Stimulated activated CD4-positive, alpha-beta T cell treated with anti-CD3 and anti-CD28 coated beads, Interleukin-4, amount 100 ng/mL, for 1 hour (primary cell): ENCODE results near the gene TUBGCP2.

Experiments used
- DNase-seq: peaks from one replicate; pipeline ENCODE4 v3.0.0-alpha.2; 2020

The TUBGCP2 gene

DNA sequence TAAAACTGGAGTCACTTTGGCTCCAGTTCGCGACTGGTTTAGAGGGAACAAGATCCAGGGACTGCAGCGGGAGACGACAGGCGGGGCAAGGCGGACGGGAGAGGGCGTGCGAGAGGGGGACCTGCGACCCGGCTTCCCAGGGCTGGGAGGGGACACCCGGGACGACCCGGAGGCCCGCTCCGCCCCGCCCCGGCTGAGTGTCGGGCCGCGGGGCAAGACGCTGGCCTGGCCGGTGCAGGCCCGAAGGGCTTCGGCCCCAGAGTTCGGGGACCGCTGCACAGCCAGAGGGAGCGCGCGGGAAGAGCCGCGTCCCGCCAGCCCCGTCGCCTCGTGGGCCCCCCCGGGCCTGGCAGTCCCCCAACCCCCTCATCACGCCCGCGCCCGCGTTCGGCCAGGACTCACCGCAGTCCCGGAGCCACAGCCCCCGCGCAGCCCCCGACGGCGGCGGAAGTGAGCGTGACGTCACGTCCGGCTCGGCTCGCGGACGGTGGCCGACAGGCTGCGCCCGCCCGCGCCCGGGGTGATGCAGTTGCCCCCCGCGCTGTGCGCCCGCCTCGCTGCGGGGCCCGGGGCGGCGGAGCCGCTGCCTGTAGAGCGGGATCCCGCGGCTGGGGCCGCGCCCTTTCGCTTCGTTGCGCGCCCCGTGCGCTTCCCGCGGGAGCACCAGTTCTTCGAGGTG lies at the start of gene TUBGCP2, which contains the start of gene ZNF511:
Gene TUBGCP2, minus strand, starts transcription at position 452 of the 679 bp plus-strand sequence. CDS start 5,931 bp downstream, outside the sequence.
Gene ZNF511, plus strand, starts transcription at position 494 of the 679 bp plus-strand sequence. Its CDS starts 30 bp downstream, at position 524.
- DNase-seq: peak; percentile 90

DNA sequence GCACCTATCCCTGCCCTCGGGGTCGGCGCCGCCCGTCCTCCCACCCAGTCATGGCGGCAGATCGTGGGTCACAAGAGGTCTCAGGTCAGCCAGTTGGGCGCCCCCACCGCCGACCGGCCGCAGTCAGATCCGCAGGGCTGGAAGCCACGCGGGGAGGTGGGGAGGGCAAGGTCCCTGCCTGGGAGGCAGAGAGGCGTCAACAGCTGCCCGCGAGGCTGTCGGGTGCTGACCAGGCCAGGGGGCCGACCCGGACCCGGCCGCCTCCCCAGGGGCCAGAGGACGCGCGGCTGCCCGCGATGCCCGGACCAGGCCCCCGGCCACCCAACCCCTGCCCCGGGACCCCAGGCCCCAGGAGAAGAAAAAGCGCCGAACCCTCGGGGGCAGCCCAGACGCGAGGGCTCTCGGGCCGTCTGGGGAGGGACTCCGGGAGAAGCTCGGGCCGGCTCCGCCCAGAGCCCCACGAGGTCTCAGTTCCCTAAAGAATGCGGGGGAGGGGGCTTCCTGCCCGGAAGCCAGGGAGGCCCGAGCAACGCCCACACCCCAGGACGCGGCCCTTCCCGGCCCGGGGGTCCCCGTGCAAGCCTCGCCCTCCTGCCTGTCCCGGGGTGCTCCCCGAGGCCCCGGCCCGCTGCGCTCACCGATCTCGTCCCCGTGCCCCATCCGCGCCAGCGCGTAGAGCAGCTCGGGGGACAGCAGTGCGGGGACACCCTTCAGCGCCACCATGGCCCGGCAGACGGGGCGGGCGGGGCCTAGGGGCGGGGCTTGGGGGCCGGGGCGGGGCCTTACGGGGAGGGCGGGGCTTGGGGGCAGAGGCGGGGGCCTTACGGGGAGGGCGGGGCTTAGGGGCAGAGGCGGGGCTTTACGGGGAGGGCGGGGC lies 48.9 kb upstream of the TUBGCP2 start, which contains the start of gene FUOM:
Gene FUOM, minus strand, starts transcription at position 735 of the 877 bp plus-strand sequence. Its CDS starts 12 bp downstream, at position 723.
- DNase-seq: peak; percentile 75

DNA sequence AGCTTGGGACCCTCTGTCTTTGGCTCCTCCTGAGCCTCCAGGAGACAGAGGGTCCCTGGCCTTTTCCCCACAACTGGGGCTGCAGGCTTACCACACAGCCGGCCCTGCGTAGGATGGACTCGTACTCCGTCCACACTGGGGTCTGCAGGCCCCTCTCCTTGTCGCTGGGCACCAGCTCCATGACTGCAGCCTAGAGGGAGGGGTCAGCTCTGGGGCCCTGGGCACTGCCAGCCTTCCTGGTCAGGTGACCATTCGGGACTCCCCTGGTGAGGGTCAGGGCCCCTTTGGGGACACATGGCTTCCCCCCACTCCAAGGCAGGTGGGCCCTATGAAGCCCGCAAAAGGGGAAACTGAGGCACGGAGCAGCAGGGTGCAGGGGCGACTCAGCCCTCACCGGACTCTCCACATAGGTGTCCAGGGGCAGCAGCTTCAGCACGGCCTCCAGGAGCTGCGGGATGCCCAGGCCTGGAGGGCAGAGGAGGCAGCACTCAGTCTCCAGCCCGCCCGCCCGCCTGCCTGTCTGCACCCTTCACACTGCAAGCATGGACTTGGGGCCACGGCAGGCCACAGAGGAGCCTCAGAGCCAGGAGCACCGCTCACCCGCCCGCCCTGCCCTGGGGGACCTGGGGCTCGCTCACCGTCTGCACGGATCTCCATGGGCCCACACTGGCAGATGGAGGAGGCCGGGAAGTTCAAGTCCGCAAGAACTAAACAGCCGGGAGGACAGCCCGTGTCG lies 48.0 kb upstream of the TUBGCP2 start:
- no peak for DNase-seq

DNA sequence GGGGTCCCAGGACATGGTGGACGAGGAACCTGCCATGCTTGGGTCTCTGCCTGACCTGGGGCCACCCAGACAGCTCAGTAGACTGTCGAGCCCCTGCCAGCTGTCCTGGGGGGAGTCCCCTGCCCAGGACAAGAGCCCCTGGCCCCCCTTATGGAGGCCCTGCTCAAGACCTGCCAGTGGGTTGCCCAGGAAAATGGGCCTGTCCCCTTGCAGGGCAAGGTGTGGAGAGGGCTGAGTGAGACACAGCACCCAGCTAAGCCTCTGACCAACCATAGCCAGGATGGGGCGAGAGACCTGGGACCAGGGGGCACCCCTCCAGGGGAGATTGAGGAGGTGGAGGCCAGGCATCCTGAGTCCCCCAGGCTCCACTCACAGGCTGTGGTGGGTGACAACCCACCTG lies 47.3 kb upstream of the TUBGCP2 start:
- DNase-seq: no peak

DNA sequence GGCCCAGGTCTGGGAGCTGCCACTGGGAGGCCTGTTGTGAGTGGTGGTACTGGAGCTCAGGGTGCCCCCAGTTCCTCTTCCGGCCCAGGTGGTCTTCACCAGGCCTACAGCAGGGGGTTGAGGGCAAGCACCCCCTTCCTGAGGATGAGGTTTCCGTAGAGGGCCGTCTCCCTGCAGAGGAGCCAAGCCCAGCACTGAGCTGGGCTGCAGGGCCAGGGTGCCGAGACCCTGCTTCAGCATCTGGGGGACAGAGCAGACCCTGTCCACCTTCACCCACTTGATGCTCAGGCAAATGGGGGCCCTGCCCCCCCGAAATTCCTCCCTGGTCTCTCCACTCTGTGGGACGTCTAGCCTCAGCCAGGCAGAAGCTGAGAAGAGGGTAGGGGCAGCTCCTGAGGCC lies 46.6 kb upstream of the TUBGCP2 start:
- no peak for DNase-seq

DNA sequence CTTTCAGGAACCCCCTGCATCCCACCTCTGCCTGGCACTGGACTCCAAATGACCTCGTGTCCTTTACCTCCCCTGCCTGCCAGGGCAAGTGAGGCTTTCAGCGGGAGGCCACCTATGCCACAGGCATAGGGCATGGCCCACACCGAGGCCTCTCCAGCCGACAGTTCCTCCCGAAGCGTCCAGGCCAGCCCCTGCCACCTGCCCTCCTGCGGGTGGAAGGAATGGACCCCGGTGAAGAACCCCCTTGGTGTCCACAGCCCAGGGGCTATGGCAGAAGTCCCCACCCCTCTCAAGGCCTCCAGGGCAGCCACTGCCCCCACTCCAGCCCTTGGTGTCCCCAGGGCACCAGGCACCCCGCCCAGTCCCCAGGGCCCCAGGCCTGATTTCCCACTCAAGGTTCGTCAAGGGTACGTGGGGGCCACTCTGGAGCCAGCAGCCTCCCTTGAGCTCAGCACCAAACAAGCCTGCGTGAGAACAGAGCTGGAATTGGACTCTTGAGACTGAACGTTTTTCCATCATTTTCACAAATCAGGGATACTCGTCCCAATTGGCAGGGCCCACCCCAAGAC lies 46.1 kb upstream of the TUBGCP2 start:
- DNase-seq: no peak

- DNase-seq: no peak
Measured at GRCh38 chr10:133353988-133354605, 45.4 kb upstream of the TUBGCP2 start.

- DNase-seq: no peak
Measured at GRCh38 chr10:133353202-133353959, 44.7 kb upstream of the TUBGCP2 start.

GRCh38 chr10:133351408-133352318 lies 43.0 kb upstream of the TUBGCP2 start:
- DNase-seq: no peak

GRCh38 chr10:133350950-133351329 lies 42.3 kb upstream of the TUBGCP2 start:
- no peak for DNase-seq

GRCh38 chr10:133350283-133350949 lies 41.7 kb upstream of the TUBGCP2 start:
- no peak for DNase-seq

- DNase-seq: no peak
Measured at GRCh38 chr10:133349577-133350011, 40.9 kb upstream of the TUBGCP2 start.

GRCh38 chr10:133349160-133349568 lies 40.5 kb upstream of the TUBGCP2 start:
- no peak for DNase-seq

DNA sequence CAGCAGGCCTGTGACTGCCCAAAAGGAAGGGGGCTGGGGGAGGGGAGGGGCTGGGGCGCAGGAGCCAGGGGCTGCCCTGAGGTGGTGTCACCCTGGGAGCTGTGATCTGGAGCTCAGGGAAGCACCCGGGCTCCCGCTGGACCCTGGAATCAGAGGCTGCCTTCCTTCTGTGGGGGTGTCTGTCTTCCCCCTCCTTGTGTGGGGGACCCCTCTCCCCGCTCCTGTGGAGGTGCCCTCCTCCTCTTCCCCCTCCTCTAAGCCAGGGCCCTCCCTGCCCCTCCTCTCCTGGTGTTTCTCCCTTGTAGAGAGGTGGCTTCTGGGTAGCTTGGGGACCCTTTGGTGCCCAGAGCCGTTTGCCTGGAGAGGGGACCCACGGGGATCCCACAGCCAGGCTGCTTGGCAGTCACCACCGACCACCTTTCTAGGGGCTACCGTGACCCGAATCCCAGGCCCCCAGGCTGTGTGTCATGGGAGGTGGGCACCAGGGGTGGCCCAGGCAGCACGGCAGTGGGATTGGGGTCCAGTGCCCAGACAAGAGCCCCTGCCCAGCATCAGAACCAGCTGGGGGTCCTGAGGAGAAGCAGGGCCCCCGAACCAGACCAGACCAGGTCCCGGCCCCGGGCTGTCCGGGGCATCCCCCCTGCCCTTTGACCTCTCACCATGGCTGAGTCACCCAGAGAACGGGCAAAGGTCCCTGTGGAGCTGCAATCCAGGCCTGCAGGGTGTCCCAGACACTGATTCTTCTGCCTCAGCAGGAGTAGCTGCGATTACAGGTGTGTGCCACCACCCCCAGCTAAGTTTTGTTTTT lies 39.2 kb upstream of the TUBGCP2 start:
- DNase-seq: no peak

GRCh38 chr10:133346413-133346812 lies 37.7 kb upstream of the TUBGCP2 start:
- no peak for DNase-seq

GRCh38 chr10:133344236-133344635 lies 35.6 kb upstream of the TUBGCP2 start:
- DNase-seq: no peak

- DNase-seq: no peak
Measured at GRCh38 chr10:133343558-133343957, 34.9 kb upstream of the TUBGCP2 start.

- DNase-seq: no peak
Measured at GRCh38 chr10:133342942-133343341, 34.3 kb upstream of the TUBGCP2 start.

DNA sequence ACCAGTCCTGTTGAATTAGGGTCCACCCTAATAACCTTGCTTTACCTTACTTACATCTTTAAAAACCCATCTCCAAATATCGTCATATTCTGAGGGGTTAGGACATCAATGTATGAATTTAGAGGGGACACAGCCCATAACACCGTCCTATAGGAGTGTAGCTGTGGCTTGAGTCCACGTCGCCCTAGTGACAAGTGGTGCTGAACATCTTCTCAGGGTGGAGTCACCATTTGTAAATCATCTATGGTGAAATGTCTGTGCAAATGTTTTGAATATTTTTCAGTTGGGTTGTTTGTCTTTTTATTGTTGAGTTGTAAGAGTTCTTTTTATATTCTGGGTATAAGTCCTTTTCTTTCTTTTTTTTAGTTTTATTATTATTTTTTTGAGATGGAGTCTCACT lies 33.3 kb upstream of the TUBGCP2 start:
- DNase-seq: no peak
